ENCODE data around the gene NOS1AP. TPM values are rescaled to one million over a fixed set of nuclear protein-coding genes. Genes with fewer than 3 reads are reported as not detected.

The NOS1AP gene
- total and polyA plus RNA-seq, 2 donors (not counting 3 experiments of a cell fraction or from before 2014, with no cell fraction given): 1.3 to 5.4 TPM

- TF ChIP-seq POLR2A (IDR thresholded peaks at IDR 0.05; ENCODE audit: low read depth, low read length) (no peak), EZH2 (IDR thresholded peaks at IDR 0.05; ENCODE audit: borderline replicate concordance, low read depth, low read length, severe bottlenecking) (no peak), CTCF (IDR thresholded peaks at IDR 0.05; ENCODE audit: extremely low read depth in 1 of 2, insufficient read depth in 1 of 2, low read depth in 1 of 2, low read length in 2 of 2) (no peak), MYC (IDR thresholded peaks at IDR 0.05; ENCODE audit: low read depth, low read length) (no peak), JUN (IDR thresholded peaks at IDR 0.05; ENCODE audit: borderline replicate concordance, insufficient read depth, insufficient read length, low read depth) (no peak), MAX (IDR thresholded peaks at IDR 0.05; ENCODE audit: insufficient read depth, insufficient read length) (no peak), POLR2AphosphoS5 (IDR thresholded peaks at IDR 0.05; ENCODE audit: insufficient read depth, low read depth, low read length) (no peak), FOS (IDR thresholded peaks at IDR 0.05; ENCODE audit: borderline replicate concordance, insufficient read depth, low read length) (no peak), GATA2 (IDR thresholded peaks at IDR 0.05; ENCODE audit: insufficient read depth, insufficient read length, low read depth, low read length) (no peak)
- Histone ChIP-seq H3K4me3 (replicated peaks in 1 of 3; ENCODE audit: insufficient read depth in 1 of 3, low read depth in 1 of 3, low read length in 3 of 3) (no peak overlapping the region), H3K9me1 (replicated peaks; ENCODE audit: control insufficient read depth, extremely low read depth, insufficient read depth, low read length) (no peaks in the 10 kb centered on the region), H2AFZ (ENCODE audit: low read depth, low read length) (no peak overlapping the region), H3K27ac (ENCODE audit: insufficient read depth, low read depth, low read length) (no peak overlapping the region), H3K36me3 (ENCODE audit: control insufficient read depth in 2 of 2, extremely low read depth in 1 of 2, insufficient read depth in 2 of 2, low read length in 2 of 2) (no peaks in the 10 kb centered on the region), H3K9me3 (replicated peaks; ENCODE audit: control insufficient read depth, insufficient read depth, low read length) (no peaks in the 10 kb centered on the region), H3K79me2 (ENCODE audit: control insufficient read depth, insufficient read depth, low read length) (no peaks in the 10 kb centered on the region), H3K4me1 (ENCODE audit: control insufficient read depth, extremely low read depth, insufficient read depth, low read length) (peaks cover 5% of the 10 kb centered on the region), H3K4me2 (ENCODE audit: insufficient read depth, low read length) (no peak overlapping the region), H3K27me3 (ENCODE audit: control insufficient read depth in 2 of 2, insufficient read depth in 2 of 2, low read length in 2 of 2) (no peaks in the 10 kb centered on the region), H4K20me1 (replicated peaks; ENCODE audit: control insufficient read depth, extremely low read depth, insufficient read depth, low read length) (no peaks in the 10 kb centered on the region), H3K9ac (replicated peaks; ENCODE audit: extremely low read depth, insufficient read depth, low read length) (no peak overlapping the region)
- CTCF ChIA-PET: interaction anchor here (0.8 kb wide), 1 partner anchor 216 kb away, joined by 4 read pairs; no protein-coding TSS in a partner anchor
- POLR2A ChIA-PET: no interaction called here
- no TSS peak for BruUV-seq (replicated peaks)
- FAIRE-seq: no peak
- dilution Hi-C loops (cut with MboI; ENCODE audit: extremely low pct_ligation_motif_present, low sequenced_read_pairs) (no loop called here), intact Hi-C loops (cut with micrococcal nuclease) (no loop called here)
- DNase-seq (ENCODE audit: low read depth, low spot score): no peak
Measured at GRCh38 chr1:162060314-162060713, 9.2 kb upstream of the NOS1AP start.
